Natural killer cell treated with Interleukin-12 subunit alpha and Interleukin-12 subunit beta and Interleukin-15 and Interleukin-18, amount 100 ng/mL, for 72 hours (primary cell): ENCODE results near the gene NISCH. TPM values are rescaled to one million over a fixed set of nuclear protein-coding genes. Genes with fewer than 3 reads are reported as not detected.
A peak's percentile ranks its signal among the peaks of the same experiment; 100 is the strongest.

Experiments
- ATAC-seq, 2 donors: fragments of 150-1000 bp; cut with Tn5 transposase in 1 of 2; sonication (Bioruptor Pico), chemical (Tn5 transposase) in 1 of 2; 2 replicates each; pipeline ENCODE4 v1.10.0; 2021
- DNase-seq: peaks from one replicate; pipeline ENCODE4 v3.0.0; 2022; ENCODE audit warnings: low spot score
- H3K27ac Mint-ChIP-seq, 2 donors: 1 replicate in 1 of 2; 2 replicates in 1 of 2; pipeline ENCODE4 v1.8.0; 2022; ENCODE audit warnings: mixed read lengths in 2 of 2, mild to moderate bottlenecking in 1 of 2, moderate library complexity in 1 of 2
- H3K27me3 Mint-ChIP-seq, 2 donors: 1 replicate in 1 of 2; 2 replicates in 1 of 2; pipeline ENCODE4 v1.8.0; 2022; ENCODE audit warnings: mixed read lengths in 2 of 2
- H3K36me3 Mint-ChIP-seq: one replicate; pipeline ENCODE4 v1.8.0; 2022; ENCODE audit warnings: mixed read lengths
- H3K4me1 Mint-ChIP-seq, 2 donors: 1 replicate in 1 of 2; 2 replicates in 1 of 2; pipeline ENCODE4 v1.8.0; 2022; ENCODE audit warnings: low read depth in 2 of 2, mixed read lengths in 2 of 2, mild to moderate bottlenecking in 1 of 2
- H3K4me3 Mint-ChIP-seq: one replicate; pipeline ENCODE4 v1.8.0; 2022; ENCODE audit warnings: mixed read lengths
- H3K9me3 Mint-ChIP-seq: 2 replicates; pipeline ENCODE4 v1.8.0; 2022; ENCODE audit warnings: mixed read lengths
- total RNA-seq, 2 donors: library from RNA; stranded (reverse); gene quantifications; one replicate each; pipeline ENCODE4 v1.2.3, GENCODE V29; 2022

The NISCH gene
- total RNA-seq, 2 donors from 2014 or later = 72.5 to 116 TPM

GRCh38 chr3:52447512-52448355 lies 7.7 kb upstream of the NISCH start:
- H3K27me3 Mint-ChIP-seq = no peaks in the 10 kb centered on the region
- peaks cover 5 to 6% of the 10 kb centered on the region in 2 donors for H3K4me1 Mint-ChIP-seq
- no peaks in the 10 kb centered on the region for H3K36me3 Mint-ChIP-seq
- H3K9me3 Mint-ChIP-seq = no peaks in the 10 kb centered on the region
- no peak overlapping the region for H3K27ac Mint-ChIP-seq
- no peak overlapping the region for H3K4me3 Mint-ChIP-seq
- DNase-seq (peak; percentile 23), ATAC-seq (no peak)

- H3K4me1 Mint-ChIP-seq = peaks cover 12 to 17% of the 10 kb centered on the region in 2 donors
- no peaks in the 10 kb centered on the region for H3K36me3 Mint-ChIP-seq
- ATAC-seq = no peak
Measured at GRCh38 chr3:52450489-52451236, 4.7 kb upstream of the NISCH start.

GRCh38 chr3:52451237-52452083 lies 3.9 kb upstream of the NISCH start:
- ATAC-seq = no peak
- peaks cover 19 to 23% of the 10 kb centered on the region in 2 donors for H3K4me1 Mint-ChIP-seq
- H3K27ac Mint-ChIP-seq = no peak overlapping the region
- no peaks in the 10 kb centered on the region for H3K27me3 Mint-ChIP-seq
- H3K4me3 Mint-ChIP-seq = no peak overlapping the region
- no peaks in the 10 kb centered on the region for H3K9me3 Mint-ChIP-seq
- peak; percentile 57 for DNase-seq
- H3K36me3 Mint-ChIP-seq = no peaks in the 10 kb centered on the region

More at GRCh38 chr3:52450489-52451236, 4.7 kb upstream of the NISCH start:
- Mint-ChIP-seq H3K27ac (no peak overlapping the region), H3K4me3 (no peak overlapping the region), H3K27me3 (no peaks in the 10 kb centered on the region), H3K9me3 (no peaks in the 10 kb centered on the region)
- DNase-seq = peak; percentile 32

DNA sequence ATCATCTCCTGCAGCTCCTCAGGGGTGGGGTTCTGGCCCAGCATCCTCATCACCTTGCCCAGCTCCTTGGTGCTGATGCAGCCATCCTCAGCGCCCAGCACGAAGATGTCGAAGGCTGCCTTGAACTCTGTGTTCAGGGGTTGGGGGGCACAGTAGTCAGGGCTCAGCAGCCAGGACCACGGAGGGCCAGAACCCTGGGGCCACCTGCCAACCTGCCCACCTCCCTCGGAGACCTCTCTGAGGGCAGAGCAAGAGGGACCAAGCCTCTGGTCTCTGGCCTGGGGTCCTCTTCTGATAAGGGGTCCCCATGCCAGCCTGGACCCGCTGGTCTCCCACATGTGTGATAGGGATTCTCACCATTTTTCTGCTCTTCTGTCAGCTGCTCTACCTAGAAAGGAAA lies 3.3 kb upstream of the NISCH start:
- ATAC-seq (no peak), DNase-seq (peak; percentile 42)
- Mint-ChIP-seq H3K27me3 (no peaks in the 10 kb centered on the region), H3K9me3 (no peaks in the 10 kb centered on the region), H3K36me3 (no peaks in the 10 kb centered on the region), H3K4me3 (no peak overlapping the region), H3K27ac (no peak overlapping the region), H3K4me1 (peaks cover 21 to 26% of the 10 kb centered on the region in 2 donors)

DNA sequence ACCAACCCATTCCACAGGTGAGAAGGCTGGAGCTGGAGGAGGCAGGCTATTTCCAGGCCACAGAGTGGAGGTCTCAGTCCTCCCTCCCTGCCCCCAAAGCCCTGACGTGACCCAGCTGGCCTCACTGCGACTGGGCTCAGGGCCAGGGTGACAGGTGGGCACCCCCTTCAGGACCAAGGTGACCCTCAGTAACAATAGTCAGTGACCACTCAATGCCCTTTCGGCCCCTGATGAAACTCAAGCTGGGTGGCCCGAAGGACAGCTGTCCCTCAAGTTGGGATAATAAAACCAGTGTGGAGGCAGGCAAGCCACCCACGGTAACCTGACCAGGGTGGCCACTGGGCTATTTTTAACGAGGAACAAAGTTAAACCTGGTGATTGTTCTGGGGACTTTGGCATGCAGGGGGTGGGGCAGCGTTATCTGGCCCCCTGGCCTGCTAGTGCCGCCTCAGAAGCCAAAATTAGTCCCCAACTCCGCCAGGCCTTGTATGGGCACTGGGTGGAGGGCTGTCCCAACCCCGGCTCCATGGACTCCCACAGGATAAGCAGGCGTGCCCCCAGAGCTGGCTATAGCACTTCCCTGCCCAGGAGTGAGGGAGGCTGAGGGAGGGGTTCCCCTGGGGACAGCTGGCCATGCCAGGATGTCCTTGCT lies 2.7 kb upstream of the NISCH start:
- H3K9me3 Mint-ChIP-seq = no peaks in the 10 kb centered on the region
- H3K4me1 Mint-ChIP-seq = peaks cover 25 to 30% of the 10 kb centered on the region in 2 donors
- H3K27ac Mint-ChIP-seq = no peak overlapping the region
- H3K36me3 Mint-ChIP-seq = no peaks in the 10 kb centered on the region
- no peak overlapping the region for H3K4me3 Mint-ChIP-seq
- peak; percentile 51 for DNase-seq
- ATAC-seq = no peak
- no peaks in the 10 kb centered on the region for H3K27me3 Mint-ChIP-seq

DNA sequence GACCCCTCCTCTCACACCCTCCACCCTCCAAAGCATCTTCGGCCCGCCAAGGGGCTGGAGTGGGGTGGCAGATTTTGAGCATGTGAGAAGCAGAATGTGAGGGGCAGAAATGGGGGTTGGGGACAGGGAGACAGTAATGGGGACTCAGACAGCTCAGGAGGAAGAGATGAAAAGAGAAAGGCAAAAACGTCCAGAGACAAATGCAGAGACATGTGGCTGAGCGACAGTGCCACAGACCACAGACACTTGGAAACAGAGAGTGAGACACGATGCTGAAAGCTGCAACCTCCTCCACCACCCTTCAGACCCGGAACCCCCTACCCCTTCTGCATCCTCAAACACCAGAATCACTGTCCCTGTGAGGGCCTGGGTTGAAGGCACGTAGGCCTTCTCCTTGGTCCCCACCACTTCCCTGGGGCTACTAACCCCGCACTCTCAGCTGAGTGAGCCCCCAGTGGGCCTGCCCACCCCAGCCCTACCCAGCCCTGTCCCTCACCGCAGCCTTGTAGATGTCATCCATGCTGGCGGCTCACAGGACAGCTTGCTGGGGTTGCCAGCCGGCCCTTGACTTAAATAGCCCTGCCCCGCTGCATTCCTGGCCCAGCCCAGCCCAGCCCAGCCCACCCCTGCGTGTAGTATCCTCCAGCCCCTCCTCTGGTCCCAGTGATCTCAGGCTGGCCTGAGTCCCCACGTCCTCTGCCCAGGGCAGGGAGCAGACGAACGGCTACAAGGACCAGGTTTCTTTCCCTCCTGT lies 1.7 kb upstream of the NISCH start, which contains the start of gene TNNC1:
Gene TNNC1, minus strand, starts transcription at position 546 of the 754 bp plus-strand sequence. Its CDS starts 26 bp downstream, at position 520.
- ATAC-seq (no peak), DNase-seq (no peak)
- Mint-ChIP-seq H3K27ac (peak within 1 kb of the TSS; percentile 95 to 99), H3K36me3 (no peaks in the 10 kb centered on the region), H3K27me3 (no peaks in the 10 kb centered on the region), H3K4me3 (peak within 1 kb of the TSS; percentile 94), H3K9me3 (no peaks in the 10 kb centered on the region), H3K4me1 (peaks cover 31 to 38% of the 10 kb centered on the region in 2 donors)

GRCh38 chr3:52454250-52454937 lies 1.0 kb upstream of the NISCH start:
- DNase-seq (peak; percentile 57), ATAC-seq (no peak)
- H3K9me3 Mint-ChIP-seq = no peaks in the 10 kb centered on the region
- H3K36me3 Mint-ChIP-seq = no peaks in the 10 kb centered on the region
- H3K4me1 Mint-ChIP-seq = peaks cover 38 to 45% of the 10 kb centered on the region in 2 donors
- peak overlapping the region; percentile 95 to 99 for H3K27ac Mint-ChIP-seq
- H3K4me3 Mint-ChIP-seq = peak overlapping the region; percentile 94
- H3K27me3 Mint-ChIP-seq = no peaks in the 10 kb centered on the region

DNA sequence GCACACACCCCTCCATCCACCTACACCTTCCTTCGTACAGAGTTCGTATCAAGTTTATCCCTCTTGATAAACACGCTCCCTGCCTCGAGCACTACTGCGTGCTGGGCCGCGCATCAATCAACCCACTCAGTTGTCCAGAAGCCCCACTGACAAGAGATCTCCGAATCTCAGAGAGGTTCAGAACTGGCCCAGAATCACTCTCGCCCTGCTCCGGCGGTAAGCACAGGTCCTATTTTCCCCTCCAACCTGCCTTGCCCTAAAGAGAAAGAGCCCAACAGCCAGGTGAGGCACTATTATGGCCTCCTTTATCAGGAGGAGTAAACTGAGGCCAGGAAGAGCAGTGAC lies 494 bp upstream of the NISCH start:
- Mint-ChIP-seq H3K4me3 (peak overlapping the region; percentile 94), H3K9me3 (no peaks in the 10 kb centered on the region), H3K4me1 (peaks cover 38 to 47% of the 10 kb centered on the region in 2 donors), H3K36me3 (no peaks in the 10 kb centered on the region), H3K27ac (peak overlapping the region; percentile 95 to 99), H3K27me3 (no peaks in the 10 kb centered on the region)
- peak; percentile 35 for DNase-seq
- no peak for ATAC-seq

GRCh38 chr3:52456169-52456799 lies 880 bp downstream of the NISCH start:
- peak overlapping the region; percentile 95 to 99 for H3K27ac Mint-ChIP-seq
- ATAC-seq (no peak), DNase-seq (peak; percentile 54)
- peaks cover 38 to 47% of the 10 kb centered on the region in 2 donors for H3K4me1 Mint-ChIP-seq
- no peaks in the 10 kb centered on the region for H3K36me3 Mint-ChIP-seq
- no peaks in the 10 kb centered on the region for H3K27me3 Mint-ChIP-seq
- peak overlapping the region; percentile 94 for H3K4me3 Mint-ChIP-seq
- H3K9me3 Mint-ChIP-seq = no peaks in the 10 kb centered on the region

DNA sequence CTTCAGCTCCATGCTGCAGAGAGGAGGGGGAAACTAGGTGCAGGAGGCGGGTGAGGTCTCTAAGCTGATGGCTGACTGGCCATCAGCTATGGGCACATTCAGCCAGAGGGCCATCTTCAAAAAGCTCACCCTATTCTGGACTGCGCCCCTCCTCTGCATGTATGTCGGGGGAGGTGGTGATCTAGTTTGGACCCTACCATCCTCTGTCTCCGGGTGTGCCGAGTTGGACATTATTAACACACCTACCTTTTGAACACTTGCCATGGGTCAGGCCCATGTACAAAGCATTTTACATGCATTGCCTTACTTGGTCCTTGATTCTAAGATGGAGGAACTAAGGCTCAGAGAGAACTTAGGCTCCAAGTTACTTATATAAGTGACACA lies 1.4 kb downstream of the NISCH start:
- no peak for DNase-seq
- peaks cover 38 to 47% of the 10 kb centered on the region in 2 donors for H3K4me1 Mint-ChIP-seq
- no peaks in the 10 kb centered on the region for H3K9me3 Mint-ChIP-seq
- peak overlapping the region; percentile 94 for H3K4me3 Mint-ChIP-seq
- ATAC-seq = no peak
- H3K27me3 Mint-ChIP-seq = no peaks in the 10 kb centered on the region
- no peaks in the 10 kb centered on the region for H3K36me3 Mint-ChIP-seq
- H3K27ac Mint-ChIP-seq = peak overlapping the region; percentile 95 to 99

DNA sequence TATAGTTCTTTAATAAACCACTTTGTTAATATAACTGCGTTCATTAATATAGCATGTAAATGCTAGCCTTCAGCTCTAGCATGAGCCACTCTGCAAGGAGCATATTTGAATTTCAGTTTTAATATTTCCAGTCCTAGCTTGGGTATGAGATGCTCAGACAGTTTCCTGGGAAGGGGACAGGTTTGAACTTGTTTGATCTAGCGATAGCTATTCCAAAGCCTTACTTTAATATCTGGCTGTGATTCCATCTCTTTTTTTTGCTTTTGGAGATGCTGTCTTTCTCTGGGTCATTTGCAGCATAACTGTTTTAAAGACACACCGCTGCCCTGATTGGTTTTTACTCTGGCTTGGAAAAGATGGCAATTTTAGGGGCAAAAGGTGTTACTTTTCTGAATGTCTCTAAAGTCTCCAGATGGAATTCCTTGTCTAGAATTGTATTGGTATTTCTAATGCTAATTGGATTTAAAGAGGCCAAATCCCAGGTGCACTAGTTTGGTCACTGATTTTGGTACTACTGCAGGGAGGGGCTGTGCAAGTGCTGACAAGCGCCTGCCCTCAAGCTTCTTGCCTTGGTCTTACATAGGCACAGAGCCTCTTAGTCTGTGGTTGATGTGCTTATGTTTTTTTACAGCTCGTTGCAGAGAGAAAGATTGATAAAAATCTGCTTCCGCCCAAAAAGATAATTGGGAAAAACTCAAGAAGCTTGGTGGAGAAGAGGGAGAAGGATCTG lies 2.8 kb downstream of the NISCH start:
- Mint-ChIP-seq H3K4me3 (peak overlapping the region; percentile 33), H3K9me3 (no peaks in the 10 kb centered on the region), H3K36me3 (no peaks in the 10 kb centered on the region), H3K27ac (peak overlapping the region in 1 of 2 donors; percentile 74), H3K4me1 (peaks cover 41 to 55% of the 10 kb centered on the region in 2 donors), H3K27me3 (no peaks in the 10 kb centered on the region)
- DNase-seq = no peak
- no peak for ATAC-seq
